Peyer's patch (tissue), 4 donors: ENCODE data around the gene CETN2.

Experiments used
- POLR2A ChIP-seq, 2 donors: fragments of 450-650 bp; IDR thresholded peaks; one replicate each; pipeline ENCODE4 v1.5.1; 2017; ENCODE audit warnings: antibody characterized with exemption in 2 of 2, mild to moderate bottlenecking in 2 of 2, moderate library complexity in 2 of 2
- TF ChIP-seq, protein P1 (sequence below), 6 experiments: fragments of 450-650 bp in 4 of 6; fragments of 200-600 bp in 2 of 6; sonication (generic) in 1 of 6; IDR thresholded peaks; one replicate each; pipeline ENCODE4 v1.5.1; 2017 to 2019; ENCODE audit warnings: antibody characterized with exemption in 6 of 6, mild to moderate bottlenecking in 3 of 6, moderate library complexity in 1 of 6

- TF ChIP-seq, protein P1, sequence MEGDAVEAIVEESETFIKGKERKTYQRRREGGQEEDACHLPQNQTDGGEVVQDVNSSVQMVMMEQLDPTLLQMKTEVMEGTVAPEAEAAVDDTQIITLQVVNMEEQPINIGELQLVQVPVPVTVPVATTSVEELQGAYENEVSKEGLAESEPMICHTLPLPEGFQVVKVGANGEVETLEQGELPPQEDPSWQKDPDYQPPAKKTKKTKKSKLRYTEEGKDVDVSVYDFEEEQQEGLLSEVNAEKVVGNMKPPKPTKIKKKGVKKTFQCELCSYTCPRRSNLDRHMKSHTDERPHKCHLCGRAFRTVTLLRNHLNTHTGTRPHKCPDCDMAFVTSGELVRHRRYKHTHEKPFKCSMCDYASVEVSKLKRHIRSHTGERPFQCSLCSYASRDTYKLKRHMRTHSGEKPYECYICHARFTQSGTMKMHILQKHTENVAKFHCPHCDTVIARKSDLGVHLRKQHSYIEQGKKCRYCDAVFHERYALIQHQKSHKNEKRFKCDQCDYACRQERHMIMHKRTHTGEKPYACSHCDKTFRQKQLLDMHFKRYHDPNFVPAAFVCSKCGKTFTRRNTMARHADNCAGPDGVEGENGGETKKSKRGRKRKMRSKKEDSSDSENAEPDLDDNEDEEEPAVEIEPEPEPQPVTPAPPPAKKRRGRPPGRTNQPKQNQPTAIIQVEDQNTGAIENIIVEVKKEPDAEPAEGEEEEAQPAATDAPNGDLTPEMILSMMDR (IDR thresholded peaks at IDR 0.05): peak in 4 of 6 experiments; percentile 38 to 67 (median 62)
- no peak for TF ChIP-seq POLR2A (IDR thresholded peaks at IDR 0.05)
Measured at GRCh38 chrX:152821145-152821765, 9.3 kb downstream of the CETN2 start.
